AML-193 (cell line): ENCODE data around the gene RAB11B.
"Not testable (repeated sequence)": the region's sequence is repeated elsewhere in the genome, so short reads cannot be mapped to it uniquely, and the experiment has no call there.

Source experiments
- DNase-seq, 2 experiments: peaks; one replicate each; lab custom pipeline; 2025; lab: John Stamatoyannopoulos, UW

The RAB11B gene

GRCh38 chr19:8429044-8429443, 38.9 kb downstream of the RAB11B start:
- no peak for DNase-seq

GRCh38 chr19:8429826-8430225, 39.7 kb downstream of the RAB11B start:
- DNase-seq: no peak

GRCh38 chr19:8430650-8431049, 40.5 kb downstream of the RAB11B start:
- DNase-seq: no peak

GRCh38 chr19:8438236-8438635, 48.1 kb downstream of the RAB11B start:
- DNase-seq: no peak

GRCh38 chr19:8441725-8442544, 51.8 kb downstream of the RAB11B start:
- DNase-seq: no peak

GRCh38 chr19:8444140-8444676, 54.0 kb downstream of the RAB11B start:
- DNase-seq: not testable (repeated sequence)

GRCh38 chr19:8444677-8445487, 54.7 kb downstream of the RAB11B start, which contains the start of gene HNRNPM:
TSS of gene HNRNPM (plus strand) at chr19:8444975. CDS start at chr19:8444999, 24 bp downstream.
- DNase-seq: peak; percentile 96

GRCh38 chr19:8445488-8446001, 55.4 kb downstream of the RAB11B start:
- peak in 1 of 2 experiments; percentile 8 for DNase-seq

- DNase-seq: no peak
Observed at GRCh38 chr19:8446061-8446709, 56.0 kb downstream of the RAB11B start.

GRCh38 chr19:8449830-8450229, 59.7 kb downstream of the RAB11B start:
- no peak for DNase-seq

GRCh38 chr19:8451377-8451776, 61.2 kb downstream of the RAB11B start:
- DNase-seq: no peak

GRCh38 chr19:8451885-8452284, 61.7 kb downstream of the RAB11B start:
- no peak for DNase-seq

- no peak for DNase-seq
Observed at GRCh38 chr19:8452446-8453123, 62.4 kb downstream of the RAB11B start.

- no peak for DNase-seq
Observed at GRCh38 chr19:8453616-8454015, 63.5 kb downstream of the RAB11B start.
